Bronchial smooth muscle cell (primary cell): ENCODE results near the gene GRIN2D. TPM values are rescaled to one million over a fixed set of nuclear protein-coding genes. Genes with fewer than 3 reads are reported as not detected.

Experiments
- total RNA-seq: library from RNA; depleted of rRNA; stranded (reverse); fragments of >200 nt; gene quantifications from 2 replicates; pipeline ENCODE4 v1.2.1, GENCODE V29; 2014

The GRIN2D gene
- 0.17 and 0.63 TPM in 2 replicates for total RNA-seq

DNA sequence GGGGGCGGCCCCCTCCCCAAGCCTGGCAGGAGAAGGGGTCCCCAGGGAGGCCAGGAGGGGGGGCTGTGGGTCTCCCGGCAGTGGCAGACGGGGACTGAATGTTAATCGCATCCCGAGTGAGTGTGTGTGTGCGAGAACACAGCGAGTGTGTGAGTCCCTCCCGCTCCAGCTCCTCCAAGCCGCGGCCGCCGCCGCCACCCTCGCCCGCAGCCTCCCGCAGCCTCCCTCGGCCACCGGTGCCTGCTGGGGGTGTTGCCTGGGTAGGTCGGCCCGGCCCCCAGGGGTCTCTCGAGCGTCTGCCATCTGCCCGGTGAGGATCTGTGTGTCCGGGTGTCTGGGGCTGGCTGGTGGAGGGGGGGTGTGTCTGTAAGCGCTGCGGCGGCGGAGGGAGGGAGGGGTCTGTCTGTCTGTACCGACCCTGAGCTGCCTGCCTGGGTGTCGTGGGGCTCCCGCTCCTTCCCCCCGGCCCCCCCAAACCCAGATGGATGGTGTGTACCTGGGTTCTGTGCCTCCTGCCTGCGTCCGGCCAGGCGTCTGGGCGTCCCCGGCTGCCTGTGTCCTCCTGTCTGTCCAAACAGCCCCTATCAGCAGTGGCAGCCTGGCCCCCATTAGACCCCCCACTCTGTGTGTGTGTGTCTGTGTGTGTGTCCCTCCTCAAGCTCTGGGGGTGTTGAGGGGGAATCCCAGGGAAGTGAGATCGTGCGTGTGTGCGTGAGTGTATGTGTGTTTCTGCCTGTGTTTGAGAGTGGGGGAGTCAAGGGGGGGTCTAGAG, at the start of gene GRIN2D:
TSS of gene GRIN2D (plus strand) at position 110 of the 772 bp plus-strand sequence. CDS start 4,725 bp downstream, outside the sequence.

DNA sequence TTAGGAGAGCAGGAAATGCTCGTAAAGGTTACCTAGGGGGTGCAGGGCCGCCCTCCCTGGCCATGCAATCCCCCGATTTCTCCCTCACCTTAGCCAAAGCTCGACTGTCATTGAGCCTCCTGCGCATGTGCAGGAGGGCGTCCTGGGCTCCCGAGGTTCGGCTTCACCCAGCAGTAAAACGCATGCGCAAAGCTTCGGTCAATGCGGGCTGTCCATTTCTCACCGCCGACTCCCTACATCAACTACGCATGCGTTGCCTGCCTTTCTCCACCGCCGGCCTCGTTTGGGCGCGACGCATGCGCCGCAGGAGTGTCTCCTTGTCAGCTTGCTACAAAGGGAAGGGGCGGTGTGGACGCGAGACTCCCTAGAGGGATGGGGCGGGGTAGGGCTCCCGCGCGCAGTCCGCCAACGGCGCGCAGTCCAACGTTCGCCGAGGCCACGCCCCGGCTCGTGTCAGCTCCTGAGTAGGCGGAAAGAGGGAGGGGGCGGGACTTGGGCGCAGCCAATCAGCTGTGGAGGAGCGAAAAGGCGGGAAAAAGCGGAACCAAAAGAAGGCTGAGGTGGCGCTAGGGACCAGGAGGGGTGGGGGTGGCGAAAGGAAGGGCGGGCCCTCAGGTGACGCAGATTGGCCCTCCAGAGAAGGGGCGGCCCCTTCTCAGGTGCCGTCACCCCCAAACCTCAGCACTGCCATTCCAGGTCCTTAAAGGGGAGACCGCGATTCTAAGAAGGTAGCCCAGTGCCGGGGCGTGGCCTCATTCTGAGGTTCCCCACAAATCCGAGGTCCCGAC, 29.5 kb upstream of the GRIN2D start, which contains the start of the genes SYNGR4 and TMEM143:
TSS of gene SYNGR4 (plus strand) at position 558 of the 788 bp plus-strand sequence. CDS start 1,476 bp downstream, outside the sequence.
TSS of gene TMEM143 (minus strand) at position 131 of the 788 bp plus-strand sequence. CDS start at position 111, 20 bp downstream.

DNA sequence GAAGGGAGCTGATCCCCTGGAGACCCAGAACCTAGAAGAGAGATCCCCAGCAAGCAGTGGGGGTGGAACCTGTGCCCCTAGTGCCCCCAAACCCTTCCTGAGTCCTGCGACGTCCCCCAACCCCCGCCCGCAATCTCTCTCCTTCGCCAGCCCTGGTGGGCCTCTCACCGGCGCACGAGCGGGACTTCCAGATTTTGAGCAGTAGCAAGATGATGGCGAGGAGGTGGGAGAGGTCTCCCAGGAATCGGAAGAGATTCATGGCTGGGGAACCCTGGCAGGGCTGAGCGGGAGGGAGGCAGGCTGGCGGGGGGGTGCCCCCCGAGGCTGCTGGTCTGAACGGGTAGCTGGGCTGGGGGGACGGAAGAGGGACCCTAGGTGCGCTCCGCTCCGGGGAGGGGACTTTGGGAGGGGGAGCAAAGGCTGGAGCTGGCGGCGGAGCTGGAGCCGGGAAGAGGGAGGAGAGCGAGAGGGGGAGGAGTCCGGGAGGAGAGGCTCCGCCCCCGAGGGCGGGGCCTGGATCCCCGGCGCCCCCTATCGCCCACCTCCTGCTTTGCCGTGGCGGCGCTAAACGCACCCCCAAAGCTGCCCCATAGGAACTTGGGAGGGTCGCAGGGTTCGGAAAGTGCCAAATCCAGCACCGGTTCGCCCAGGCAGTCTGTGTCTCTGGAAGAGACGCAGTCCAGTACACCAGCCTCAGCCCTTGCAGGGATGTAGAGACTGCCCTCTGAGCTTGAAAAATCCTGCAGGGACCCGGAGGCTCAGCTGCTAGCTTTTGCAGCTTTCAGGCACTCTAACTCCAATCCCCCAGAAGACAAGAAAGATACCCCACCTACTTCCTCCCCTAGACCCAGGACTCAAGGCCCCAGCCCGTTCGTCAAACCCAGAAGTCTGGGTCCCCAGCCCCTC, 2.1 kb upstream of the GRIN2D start, which contains the start of gene KDELR1:
TSS of gene KDELR1 (minus strand) at position 452 of the 906 bp plus-strand sequence. CDS start at position 259, 193 bp downstream.

Other genes with a start within 250 kb of the GRIN2D start
- 11.8 and 14.5 TPM in 2 replicates for gene LIG1, start 223.3 kb upstream of the GRIN2D start, total RNA-seq
- gene ZSWIM9, start 223.0 kb upstream of the GRIN2D start, total RNA-seq = 2.2 and 2.5 TPM in 2 replicates
- gene CARD8, start 137.8 kb upstream of the GRIN2D start, total RNA-seq = 12.5 and 14.2 TPM in 2 replicates
- gene ZNF114, start 123.6 kb upstream of the GRIN2D start, total RNA-seq = 0.26 TPM in 1 of 2 replicates, not detected in the other
- 509 and 704 TPM in 2 replicates for gene EMP3, start 68.1 kb upstream of the GRIN2D start, total RNA-seq
- gene TMEM143, start 29.7 kb upstream of the GRIN2D start, total RNA-seq = 4.3 and 4.6 TPM in 2 replicates
- not detected in 2 replicates for gene SYNGR4, start 29.3 kb upstream of the GRIN2D start, total RNA-seq
- 44.0 and 48.9 TPM in 2 replicates for gene KDELR1, start 2.1 kb upstream of the GRIN2D start, total RNA-seq
- 8.7 and 17.1 TPM in 2 replicates for gene GRWD1, start 52.3 kb downstream of the GRIN2D start, total RNA-seq
- gene KCNJ14, start 61.9 kb downstream of the GRIN2D start, total RNA-seq = 0.16 and 0.26 TPM in 2 replicates
- gene CYTH2, start 75.7 kb downstream of the GRIN2D start, total RNA-seq = 31.7 and 37.0 TPM in 2 replicates
- gene LMTK3, start 118.2 kb downstream of the GRIN2D start, total RNA-seq = under 0.01 and 0.09 TPM in 2 replicates
- gene SULT2B1, start 158.5 kb downstream of the GRIN2D start, total RNA-seq = 0.16 and 0.17 TPM in 2 replicates
- not detected in 2 replicates for gene SPACA4, start 213.1 kb downstream of the GRIN2D start, total RNA-seq
- 0.34 and 0.63 TPM in 2 replicates for gene FAM83E, start 221.4 kb downstream of the GRIN2D start, total RNA-seq
- gene RPL18, start 225.5 kb downstream of the GRIN2D start, total RNA-seq = 2,147 and 2,501 TPM in 2 replicates
- 4.4 and 7.1 TPM in 2 replicates for gene SPHK2, start 225.8 kb downstream of the GRIN2D start, total RNA-seq
- gene DBP, start 243.7 kb downstream of the GRIN2D start, total RNA-seq = 10.2 and 19.2 TPM in 2 replicates